PFSK-1 (cell line): ENCODE measurements around the gene NDUFV3.

ENCODE experiments used
- FOXP2 ChIP-seq: optimal IDR thresholded peaks from 2 replicates; pipeline ENCODE3; 2011; ENCODE audit warnings: borderline replicate concordance, control low read depth, inconsistent platforms; ENCODE audit not compliant: insufficient read depth; ENCODE audit errors: extremely low read length, extremely low read depth
- POLR2AphosphoS5 ChIP-seq: IDR thresholded peaks from 2 replicates; pipeline ENCODE4 v1.6.1; 2012; ENCODE audit warnings: low read depth, mild to moderate bottlenecking, control low read depth, low read length, moderate library complexity
- SIN3A ChIP-seq: IDR thresholded peaks from 2 replicates; pipeline ENCODE4 v1.6.1; 2012; ENCODE audit warnings: mild to moderate bottlenecking, low read length, moderate library complexity, borderline replicate concordance; ENCODE audit not compliant: insufficient read depth
- TAF1 ChIP-seq: IDR thresholded peaks from 2 replicates; pipeline ENCODE4 v1.6.1; 2012; ENCODE audit warnings: low read length, control low read depth, borderline replicate concordance; ENCODE audit not compliant: insufficient read depth
- TF ChIP-seq, protein P1 (sequence below), 2 experiments: IDR thresholded peaks; 2 replicates each; pipeline versions ENCODE4 v1.6.1 to v1.8.0; 2011 to 2012; ENCODE audit warnings: low read depth in 2 of 2, low read length in 2 of 2, control low read depth in 1 of 2, inconsistent platforms in 1 of 2, mild to moderate bottlenecking in 1 of 2, moderate library complexity in 1 of 2; ENCODE audit not compliant: insufficient read depth in 1 of 2

DNA sequence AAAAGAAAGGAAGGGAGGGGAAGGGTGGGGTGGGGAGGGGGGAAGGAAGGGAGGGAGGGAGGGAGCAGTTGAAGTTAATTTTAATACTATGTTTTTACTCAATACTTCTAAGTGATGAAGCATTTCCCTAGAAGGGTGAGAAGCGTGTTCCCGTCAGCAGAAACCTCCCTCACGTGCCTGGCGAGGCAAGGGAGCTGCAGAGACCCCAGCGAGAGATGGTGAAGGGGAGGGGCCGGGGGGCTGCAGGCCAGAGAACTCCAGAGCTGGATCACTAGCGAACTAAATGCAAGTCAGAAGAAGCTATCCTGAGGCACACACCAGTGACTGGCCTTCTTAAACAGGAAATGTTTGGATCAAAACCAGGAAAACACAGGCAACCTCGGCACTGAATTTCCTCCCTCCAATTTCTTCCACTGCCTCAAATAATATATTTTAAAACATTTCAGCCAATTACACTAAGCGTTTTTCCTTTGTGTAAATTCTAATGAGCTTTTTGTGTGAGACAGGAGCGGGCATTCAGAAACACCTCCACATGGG, 31.7 kb upstream of the NDUFV3 start:
- TF ChIP-seq SIN3A (no peak), POLR2AphosphoS5 (no peak), FOXP2 (no peak), TAF1 (no peak)
- TF ChIP-seq, protein P1, sequence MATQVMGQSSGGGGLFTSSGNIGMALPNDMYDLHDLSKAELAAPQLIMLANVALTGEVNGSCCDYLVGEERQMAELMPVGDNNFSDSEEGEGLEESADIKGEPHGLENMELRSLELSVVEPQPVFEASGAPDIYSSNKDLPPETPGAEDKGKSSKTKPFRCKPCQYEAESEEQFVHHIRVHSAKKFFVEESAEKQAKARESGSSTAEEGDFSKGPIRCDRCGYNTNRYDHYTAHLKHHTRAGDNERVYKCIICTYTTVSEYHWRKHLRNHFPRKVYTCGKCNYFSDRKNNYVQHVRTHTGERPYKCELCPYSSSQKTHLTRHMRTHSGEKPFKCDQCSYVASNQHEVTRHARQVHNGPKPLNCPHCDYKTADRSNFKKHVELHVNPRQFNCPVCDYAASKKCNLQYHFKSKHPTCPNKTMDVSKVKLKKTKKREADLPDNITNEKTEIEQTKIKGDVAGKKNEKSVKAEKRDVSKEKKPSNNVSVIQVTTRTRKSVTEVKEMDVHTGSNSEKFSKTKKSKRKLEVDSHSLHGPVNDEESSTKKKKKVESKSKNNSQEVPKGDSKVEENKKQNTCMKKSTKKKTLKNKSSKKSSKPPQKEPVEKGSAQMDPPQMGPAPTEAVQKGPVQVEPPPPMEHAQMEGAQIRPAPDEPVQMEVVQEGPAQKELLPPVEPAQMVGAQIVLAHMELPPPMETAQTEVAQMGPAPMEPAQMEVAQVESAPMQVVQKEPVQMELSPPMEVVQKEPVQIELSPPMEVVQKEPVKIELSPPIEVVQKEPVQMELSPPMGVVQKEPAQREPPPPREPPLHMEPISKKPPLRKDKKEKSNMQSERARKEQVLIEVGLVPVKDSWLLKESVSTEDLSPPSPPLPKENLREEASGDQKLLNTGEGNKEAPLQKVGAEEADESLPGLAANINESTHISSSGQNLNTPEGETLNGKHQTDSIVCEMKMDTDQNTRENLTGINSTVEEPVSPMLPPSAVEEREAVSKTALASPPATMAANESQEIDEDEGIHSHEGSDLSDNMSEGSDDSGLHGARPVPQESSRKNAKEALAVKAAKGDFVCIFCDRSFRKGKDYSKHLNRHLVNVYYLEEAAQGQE (IDR thresholded peaks at IDR 0.05; ENCODE audit: insufficient read depth in 1 of 2, low read depth in 2 of 2, low read length in 2 of 2), result no peak
